Small intestine (tissue), 7 donors: ENCODE data around the gene CMPK1. TPM values are rescaled to one million over a fixed set of nuclear protein-coding genes. Genes with fewer than 3 reads are reported as not detected.
"Not testable (repeated sequence)": the region's sequence is repeated elsewhere in the genome, so short reads cannot be mapped to it uniquely, and the experiment has no call there.

Experiments used
- DNase-seq, 2 donors: peaks; one replicate each; pipeline versions ENCODE4 v3.0.0 to v3.0.0-alpha.2; 2013
- FAIRE-seq: peaks from 2 replicates; lab custom pipeline; 2012; peaks lifted over from hg19 to GRCh38; lab: Jason Lieb, UNC
- H3K27ac ChIP-seq, 3 donors: one replicate each; pipeline ENCODE4 v1.5.1; 2013; ENCODE audit warnings: low read length in 2 of 3, mild to moderate bottlenecking in 2 of 3, control low read depth in 1 of 3, inconsistent platforms in 1 of 3, low read depth in 1 of 3, moderate library complexity in 1 of 3
- H3K27me3 ChIP-seq, 3 donors: one replicate each; pipeline ENCODE4 v1.6.1; 2013; ENCODE audit warnings: low read length in 3 of 3, inconsistent platforms in 1 of 3; ENCODE audit not compliant: control insufficient read depth in 3 of 3, insufficient read depth in 3 of 3
- H3K36me3 ChIP-seq, 3 donors: one replicate each; pipeline ENCODE4 v1.6.1; 2013; ENCODE audit warnings: low read length in 3 of 3, inconsistent platforms in 1 of 3, low read depth in 1 of 3, mild to moderate bottlenecking in 1 of 3, moderate library complexity in 1 of 3; ENCODE audit not compliant: control insufficient read depth in 3 of 3, insufficient read depth in 2 of 3
- H3K4me1 ChIP-seq, 3 donors: one replicate each; pipeline ENCODE4 v1.6.1; 2013; ENCODE audit warnings: low read length in 2 of 3, inconsistent platforms in 1 of 3, low read depth in 1 of 3, mild to moderate bottlenecking in 1 of 3, moderate library complexity in 1 of 3; ENCODE audit not compliant: control insufficient read depth in 3 of 3, insufficient read depth in 2 of 3
- H3K4me3 ChIP-seq, 3 donors: one replicate each; pipeline ENCODE4 v1.5.1; 2013; ENCODE audit warnings: low read length in 3 of 3, control low read depth in 1 of 3, inconsistent platforms in 1 of 3, low read depth in 1 of 3, mild to moderate bottlenecking in 1 of 3, moderate library complexity in 1 of 3
- H3K9me3 ChIP-seq, 2 donors: one replicate each; pipeline ENCODE4 v1.6.1; 2013; ENCODE audit warnings: low read depth in 1 of 2, low read length in 1 of 2; ENCODE audit not compliant: control insufficient read depth in 2 of 2, insufficient read depth in 1 of 2
- WGBS, 3 donors: extraction: QIAGEN DNeasy Blood & Tissue Kit; methylation state at CpG; one replicate each; pipeline ENCODE4 v1.1.7; 2013; 5-methylcytosine and 5-hydroxymethylcytosine counted together
- polyA plus RNA-seq, 4 donors: library from polyadenylated mRNA; stranded (reverse) in 3 of 4; unstranded in 1 of 4; fragments of 200-250 nt in 3 of 4; fragments of 120-200 nt in 1 of 4; gene quantifications; one replicate each; pipeline versions ENCODE4 v1.2.1 to v1.2.3, GENCODE V29; 2013
- donor health status: healthy with polysubstance abuse.
- donor health status: control.
- donor health status: control.
- donor health status: Bipolar disorder and iron deficiency.
- donor health status: healthy.

CMPK1 gene
- polyA plus RNA-seq, 4 donors = 130 to 257 (median 165) TPM

GRCh38 chr1:47340227-47340626 is 6.6 kb downstream of the CMPK1 start:
- DNase-seq = no peak
- H3K4me3 ChIP-seq = no peak overlapping the region
- H3K27me3 ChIP-seq = no peaks in the 10 kb centered on the region
- WGBS, 3 donors = 62 to 73% (median 71%) methylated on average over 4 of the region's 4 CpGs
- H3K27ac ChIP-seq = no peak overlapping the region
- no peak for FAIRE-seq
- peaks cover 2 to 9% (median 7%) of the 10 kb centered on the region in 3 donors for H3K4me1 ChIP-seq
- no peaks in the 10 kb centered on the region for H3K9me3 ChIP-seq
- peaks cover 0 to 38% (median 0%) of the 10 kb centered on the region in 3 donors for H3K36me3 ChIP-seq

- H3K4me1 ChIP-seq, DNase-seq, FAIRE-seq, H3K27ac ChIP-seq, H3K9me3 ChIP-seq, H3K4me3 ChIP-seq, H3K27me3 ChIP-seq: not testable (repeated sequence)
- H3K36me3 ChIP-seq = peaks cover 2 to 35% (median 4%) of the 10 kb centered on the region in 3 donors
- WGBS, 3 donors = 98 to 100% (median 99%) methylated on average over 5 of the region's 5 CpGs
These were observed 13.4 kb downstream of the CMPK1 start for GRCh38 chr1:47346979-47347378.

- H3K27me3 ChIP-seq = no peaks in the 10 kb centered on the region
- FAIRE-seq = no peak
- no peaks in the 10 kb centered on the region for H3K9me3 ChIP-seq
- H3K27ac ChIP-seq = no peak overlapping the region
- H3K36me3 ChIP-seq = peaks cover 2 to 34% (median 4%) of the 10 kb centered on the region in 3 donors
- H3K4me1 ChIP-seq = peaks cover 0 to 6% (median 0%) of the 10 kb centered on the region in 3 donors
- H3K4me3 ChIP-seq = no peak overlapping the region
- DNase-seq = no peak
- WGBS, 3 donors = 60 to 81% (median 76%) methylated on average over 9 of the region's 9 CpGs
These were observed 14.1 kb downstream of the CMPK1 start for GRCh38 chr1:47347735-47348134.

- Histone ChIP-seq H3K9me3 (no peaks in the 10 kb centered on the region), H3K27ac (no peak overlapping the region), H3K4me3 (no peak overlapping the region), H3K4me1 (peaks cover 0 to 6% (median 0%) of the 10 kb centered on the region in 3 donors), H3K27me3 (no peaks in the 10 kb centered on the region), H3K36me3 (peaks cover 2 to 30% (median 4%) of the 10 kb centered on the region in 3 donors)
- DNase-seq = no peak
- FAIRE-seq = no peak
- 86 to 96% (median 92%) methylated on average over 1 of the region's 1 CpG for WGBS, 3 donors
These were observed 14.7 kb downstream of the CMPK1 start for GRCh38 chr1:47348246-47348645.

GRCh38 chr1:47351305-47351704 is 17.7 kb downstream of the CMPK1 start:
- FAIRE-seq = no peak
- no peak overlapping the region for H3K4me3 ChIP-seq
- peak in 1 of 2 donors; percentile 12 for DNase-seq
- no peaks in the 10 kb centered on the region for H3K27me3 ChIP-seq
- peaks cover 2 to 22% (median 4%) of the 10 kb centered on the region in 3 donors for H3K36me3 ChIP-seq
- 88 to 97% (median 97%) methylated on average over 2 of the region's 2 CpGs for WGBS, 3 donors
- peaks cover 0 to 6% (median 0%) of the 10 kb centered on the region in 3 donors for H3K4me1 ChIP-seq
- H3K27ac ChIP-seq = no peak overlapping the region
- no peaks in the 10 kb centered on the region for H3K9me3 ChIP-seq

GRCh38 chr1:47361380-47361779 is 27.8 kb downstream of the CMPK1 start:
- peaks cover 0 to 2% (median 0%) of the 10 kb centered on the region in 3 donors for H3K4me1 ChIP-seq
- 73 to 97% (median 93%) methylated on average over 3 of the region's 3 CpGs for WGBS, 3 donors
- H3K4me3 ChIP-seq = no peak overlapping the region
- H3K36me3 ChIP-seq = peaks cover 0 to 15% (median 0%) of the 10 kb centered on the region in 3 donors
- H3K27me3 ChIP-seq = no peaks in the 10 kb centered on the region
- no peaks in the 10 kb centered on the region for H3K9me3 ChIP-seq
- FAIRE-seq (no peak), DNase-seq (no peak)
- no peak overlapping the region for H3K27ac ChIP-seq

- Histone ChIP-seq H3K9me3 (no peaks in the 10 kb centered on the region), H3K27me3 (no peaks in the 10 kb centered on the region), H3K27ac (no peak overlapping the region), H3K4me1 (peaks cover 0 to 2% (median 0%) of the 10 kb centered on the region in 3 donors), H3K36me3 (peaks cover 0 to 11% (median 0%) of the 10 kb centered on the region in 3 donors), H3K4me3 (no peak overlapping the region)
- DNase-seq (no peak), FAIRE-seq (no peak)
- WGBS, 3 donors = 98 to 100% (median 98%) methylated on average over 1 of the region's 1 CpG
These were observed 29.2 kb downstream of the CMPK1 start for GRCh38 chr1:47362828-47363227.

- peaks cover 4 to 33% (median 11%) of the 10 kb centered on the region in 3 donors for H3K36me3 ChIP-seq
- WGBS, 3 donors = 88 to 96% (median 90%) methylated on average over 7 of the region's 7 CpGs
- FAIRE-seq = no peak
These were observed 34.1 kb downstream of the CMPK1 start for GRCh38 chr1:47367651-47368050.

GRCh38 chr1:47371016-47371517 is 37.5 kb downstream of the CMPK1 start:
- DNase-seq (no peak), FAIRE-seq (no peak)
- Histone ChIP-seq H3K27ac (no peak overlapping the region), H3K9me3 (no peaks in the 10 kb centered on the region), H3K27me3 (no peaks in the 10 kb centered on the region), H3K4me1 (no peaks in the 10 kb centered on the region), H3K36me3 (peaks cover 6 to 33% (median 16%) of the 10 kb centered on the region in 3 donors), H3K4me3 (no peak overlapping the region)

More at GRCh38 chr1:47367651-47368050, 34.1 kb downstream of the CMPK1 start:
- Histone ChIP-seq H3K27me3 (no peaks in the 10 kb centered on the region), H3K9me3 (no peaks in the 10 kb centered on the region), H3K4me3 (no peak overlapping the region), H3K27ac (no peak overlapping the region), H3K4me1 (no peaks in the 10 kb centered on the region)
- DNase-seq = no peak
